Right forelimb (tissue), 1 donor: Measurements from ENCODE around the gene TINCR.
"Not testable (repeated sequence)": the region's sequence is repeated elsewhere in the genome, so short reads cannot be mapped to it uniquely, and the experiment has no call there.

Source experiments
- DNase-seq: peaks from one replicate; pipeline ENCODE4 v3.0.0-alpha.2; 2018

TINCR gene

GRCh38 chr19:5558101-5558621, 9.6 kb downstream of the TINCR start:
- DNase-seq: no peak

GRCh38 chr19:5557691-5558090, 10.1 kb downstream of the TINCR start:
- DNase-seq: no peak

- no peak for DNase-seq
These were observed 12.9 kb downstream of the TINCR start for GRCh38 chr19:5554828-5555227.

GRCh38 chr19:5553892-5554291, 13.9 kb downstream of the TINCR start:
- no peak for DNase-seq

GRCh38 chr19:5547881-5548280, 19.9 kb downstream of the TINCR start:
- no peak for DNase-seq

GRCh38 chr19:5545984-5546383, 21.8 kb downstream of the TINCR start:
- DNase-seq: no peak

GRCh38 chr19:5545051-5545450, 22.7 kb downstream of the TINCR start:
- no peak for DNase-seq

GRCh38 chr19:5542665-5543064, 25.1 kb downstream of the TINCR start:
- no peak for DNase-seq

GRCh38 chr19:5541456-5541855, 26.3 kb downstream of the TINCR start:
- DNase-seq: no peak

GRCh38 chr19:5540208-5540607, 27.5 kb downstream of the TINCR start:
- DNase-seq: no peak

- DNase-seq: no peak
These were observed 29.9 kb downstream of the TINCR start for GRCh38 chr19:5537870-5538269.

- DNase-seq: not testable (repeated sequence)
These were observed 30.7 kb downstream of the TINCR start for GRCh38 chr19:5536982-5537579.

GRCh38 chr19:5536337-5536894, 31.3 kb downstream of the TINCR start:
- DNase-seq: peak; percentile 70

GRCh38 chr19:5534787-5535586, 32.8 kb downstream of the TINCR start:
- no peak for DNase-seq

GRCh38 chr19:5533257-5533656, 34.5 kb downstream of the TINCR start:
- DNase-seq: no peak

GRCh38 chr19:5530701-5531100, 37.1 kb downstream of the TINCR start:
- no peak for DNase-seq

GRCh38 chr19:5526691-5527090, 41.1 kb downstream of the TINCR start:
- DNase-seq: no peak

GRCh38 chr19:5524081-5524480, 43.7 kb downstream of the TINCR start:
- DNase-seq: no peak

- no peak for DNase-seq
These were observed 45.6 kb downstream of the TINCR start for GRCh38 chr19:5522106-5522505.

GRCh38 chr19:5520501-5520900, 47.3 kb downstream of the TINCR start:
- no peak for DNase-seq

- no peak for DNase-seq
These were observed 48.7 kb downstream of the TINCR start for GRCh38 chr19:5519076-5519475.

- no peak for DNase-seq
These were observed 52.0 kb downstream of the TINCR start for GRCh38 chr19:5515737-5516136.

GRCh38 chr19:5514001-5514400, 53.8 kb downstream of the TINCR start:
- DNase-seq: no peak

GRCh38 chr19:5512715-5513114, 55.0 kb downstream of the TINCR start:
- no peak for DNase-seq
